Stimulated activated CD8-positive, alpha-beta memory T cell treated with anti-CD3 and anti-CD28 coated beads, Interleukin-4, amount 100 ng/mL, for 4 hours (primary cell): ENCODE measurements around the gene PLEKHG4.

Experiments used
- DNase-seq, 2 donors: peaks; one replicate each; pipeline ENCODE4 v3.0.0-alpha.2; 2020; ENCODE audit warnings: low read depth in 2 of 2, low spot score in 1 of 2

PLEKHG4 gene

DNA sequence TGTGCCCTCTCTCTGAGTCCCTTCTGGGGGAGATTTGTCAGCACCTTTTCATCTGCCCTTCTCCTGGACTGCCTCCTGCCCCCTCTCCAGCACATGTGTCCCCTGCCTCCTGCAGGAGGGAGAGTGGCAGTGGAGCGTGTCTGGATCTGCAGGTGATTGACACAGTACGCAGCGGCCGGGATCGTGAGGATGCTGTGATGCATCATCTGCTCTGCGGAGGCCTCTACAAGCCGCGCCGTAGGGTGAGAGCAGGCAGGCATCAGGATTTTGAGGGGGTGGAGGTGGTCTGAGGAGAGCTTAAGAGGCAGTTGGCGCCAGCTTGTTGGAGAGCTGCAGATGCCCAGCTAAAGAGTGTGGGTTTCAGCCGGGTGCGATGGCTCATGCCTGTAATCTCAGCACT lies 19.6 kb upstream of the PLEKHG4 start:
- no peak for DNase-seq

DNA sequence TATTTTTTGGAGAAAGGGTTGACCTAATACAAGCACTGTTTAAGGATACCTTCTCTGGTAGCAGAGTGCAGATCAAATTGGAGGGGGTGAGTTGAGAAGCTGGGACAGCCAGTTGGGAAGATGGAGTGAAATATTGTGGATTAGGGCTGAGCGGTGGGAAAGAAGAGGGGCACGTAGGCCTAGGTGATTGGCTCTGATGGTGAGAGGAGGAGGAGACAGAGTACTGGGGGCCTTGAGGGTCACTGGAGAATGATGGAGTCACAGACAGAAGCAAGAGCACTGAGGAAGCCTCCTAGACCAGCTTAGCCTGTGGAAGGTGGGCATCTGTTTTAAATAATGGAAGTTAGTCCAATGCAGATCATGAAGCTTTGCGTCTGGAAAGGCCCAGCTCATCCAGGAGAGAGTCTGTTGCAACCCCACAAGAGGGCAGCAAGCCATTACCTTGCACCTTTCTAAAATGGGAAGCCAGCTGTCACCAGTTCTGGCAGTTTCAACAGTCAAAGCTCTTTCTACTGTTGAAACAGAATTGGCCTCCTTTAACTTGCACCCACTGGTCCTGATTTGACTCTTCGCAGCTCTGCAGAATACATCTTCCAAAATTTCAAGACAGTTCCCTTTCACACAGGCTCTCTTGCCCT lies 18.8 kb upstream of the PLEKHG4 start:
- no peak for DNase-seq

- DNase-seq, result no peak
These were observed 16.1 kb upstream of the PLEKHG4 start for GRCh38 chr16:67263201-67263600.

DNA sequence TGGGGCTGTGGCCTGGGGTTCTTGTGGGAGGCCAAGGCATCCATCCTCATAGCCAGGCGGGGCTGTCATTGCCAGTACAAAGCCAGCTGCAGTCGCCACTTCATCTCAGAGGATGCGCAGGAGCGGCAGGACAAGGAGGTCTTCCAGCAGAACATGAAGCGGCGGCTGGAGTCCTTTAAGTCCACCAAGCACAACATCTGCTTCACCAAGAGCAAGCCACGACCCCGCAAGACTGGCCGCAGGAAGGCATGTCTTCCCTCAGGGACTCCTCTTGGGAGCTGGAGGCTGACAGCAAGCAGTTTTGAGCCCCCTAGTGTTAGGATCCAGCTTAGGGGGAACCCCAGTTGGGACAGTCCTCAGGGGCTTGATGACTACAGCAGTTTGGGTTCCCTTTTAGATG lies 15.1 kb upstream of the PLEKHG4 start:
- DNase-seq, result no peak

DNA sequence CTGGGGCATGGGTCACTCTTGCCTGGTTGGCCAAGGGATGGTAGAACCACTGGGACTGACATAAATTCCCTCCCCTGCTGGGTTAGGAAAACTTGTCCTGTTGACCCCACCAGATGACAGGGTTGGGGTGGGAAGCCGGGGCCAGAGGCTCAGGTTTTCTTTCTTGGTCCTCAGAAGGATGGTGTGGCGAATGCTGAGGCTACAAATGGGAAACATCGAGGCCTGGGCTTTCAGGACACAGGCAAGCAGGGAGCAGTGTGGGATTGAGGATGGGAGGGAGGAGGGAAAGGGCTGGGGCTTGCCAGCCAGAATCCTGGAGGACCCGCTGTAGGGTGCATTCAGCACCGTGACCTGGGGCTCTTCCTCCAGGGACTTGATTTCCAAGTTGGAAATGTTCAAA lies 14.5 kb upstream of the PLEKHG4 start:
- no peak for DNase-seq

DNA sequence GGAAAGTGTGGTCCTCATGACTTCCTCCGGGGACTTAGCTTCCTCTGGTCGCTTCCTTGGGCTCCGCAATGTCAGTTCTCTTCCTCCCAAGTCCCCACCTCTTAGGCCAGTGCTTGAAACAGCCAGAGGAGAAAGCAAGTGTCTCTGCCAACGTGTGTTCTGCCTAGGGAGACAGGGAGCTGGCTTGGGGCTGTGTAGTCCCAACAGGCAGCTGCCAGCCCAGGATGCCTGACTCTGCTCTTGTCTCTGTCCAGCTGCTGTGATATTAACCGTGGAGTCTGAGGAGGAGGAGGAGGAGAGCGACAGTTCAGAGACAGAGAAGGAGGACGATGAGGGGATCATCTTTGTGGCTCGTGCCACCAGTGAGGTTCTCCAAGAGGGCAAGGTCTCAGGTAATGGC lies 13.5 kb upstream of the PLEKHG4 start:
- DNase-seq, result no peak

GRCh38 chr16:67268136-67268579 lies 11.2 kb upstream of the PLEKHG4 start:
- DNase-seq, result no peak

- no peak for DNase-seq
These were observed 9.6 kb upstream of the PLEKHG4 start for GRCh38 chr16:67269766-67270165.

DNA sequence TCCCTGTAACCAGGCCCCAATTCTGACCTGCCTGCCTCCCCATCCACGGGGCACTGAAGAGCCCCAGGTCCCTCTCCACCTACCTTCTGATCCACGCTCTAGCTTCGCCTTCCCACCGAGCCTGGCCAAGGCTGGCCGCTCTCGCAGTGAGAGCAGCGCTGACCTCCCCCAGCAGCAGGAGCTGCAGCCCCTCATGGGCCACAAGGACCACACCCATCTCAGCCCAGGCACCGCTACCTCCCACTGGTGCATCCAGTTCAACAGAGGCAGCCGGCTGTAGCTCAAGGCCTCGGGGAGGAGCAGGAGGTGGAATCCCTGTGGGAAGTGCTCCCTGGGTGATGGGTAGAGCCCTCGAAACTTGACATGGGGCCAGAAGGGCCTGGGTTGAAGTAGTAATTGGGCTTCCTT lies 8.4 kb upstream of the PLEKHG4 start:
- DNase-seq, result no peak

- DNase-seq, result no peak
These were observed 7.9 kb upstream of the PLEKHG4 start for GRCh38 chr16:67271446-67271845.

- no peak for DNase-seq
These were observed 4.0 kb upstream of the PLEKHG4 start for GRCh38 chr16:67275321-67275720.

DNA sequence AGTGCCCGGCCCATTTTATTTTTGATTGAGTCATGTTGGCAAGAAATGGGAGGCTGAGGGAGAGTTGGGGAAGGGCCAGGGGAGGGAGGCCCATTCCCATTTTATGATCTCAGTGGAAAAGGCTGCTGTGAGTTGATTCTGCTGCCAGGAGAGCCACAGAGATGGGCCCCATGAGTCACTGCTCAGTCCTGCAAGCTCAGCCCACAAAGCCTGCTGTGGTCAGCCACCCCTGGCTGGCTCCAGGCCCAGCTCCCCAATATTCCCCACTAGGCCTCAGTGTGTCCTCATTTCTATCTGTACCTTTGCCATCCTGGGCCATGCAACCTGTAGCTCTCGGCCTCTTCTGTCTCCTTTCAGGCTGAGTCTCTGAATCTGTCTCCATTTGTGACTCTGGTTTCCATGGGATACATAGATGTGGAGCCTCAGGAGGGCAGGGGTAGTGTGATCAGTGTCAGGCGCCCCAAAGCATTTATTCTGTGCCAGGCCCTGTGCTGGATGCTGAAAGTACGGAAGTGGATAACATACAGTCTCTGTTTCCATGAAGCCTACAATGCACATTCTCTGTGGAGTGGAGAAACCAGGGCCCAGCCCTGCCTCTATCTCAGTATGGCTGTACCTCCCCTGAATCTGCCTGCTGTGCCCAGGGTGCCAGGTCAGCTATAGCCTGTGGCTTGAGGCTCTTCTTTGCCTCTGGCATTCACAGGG lies 1.9 kb upstream of the PLEKHG4 start:
- no peak for DNase-seq

DNA sequence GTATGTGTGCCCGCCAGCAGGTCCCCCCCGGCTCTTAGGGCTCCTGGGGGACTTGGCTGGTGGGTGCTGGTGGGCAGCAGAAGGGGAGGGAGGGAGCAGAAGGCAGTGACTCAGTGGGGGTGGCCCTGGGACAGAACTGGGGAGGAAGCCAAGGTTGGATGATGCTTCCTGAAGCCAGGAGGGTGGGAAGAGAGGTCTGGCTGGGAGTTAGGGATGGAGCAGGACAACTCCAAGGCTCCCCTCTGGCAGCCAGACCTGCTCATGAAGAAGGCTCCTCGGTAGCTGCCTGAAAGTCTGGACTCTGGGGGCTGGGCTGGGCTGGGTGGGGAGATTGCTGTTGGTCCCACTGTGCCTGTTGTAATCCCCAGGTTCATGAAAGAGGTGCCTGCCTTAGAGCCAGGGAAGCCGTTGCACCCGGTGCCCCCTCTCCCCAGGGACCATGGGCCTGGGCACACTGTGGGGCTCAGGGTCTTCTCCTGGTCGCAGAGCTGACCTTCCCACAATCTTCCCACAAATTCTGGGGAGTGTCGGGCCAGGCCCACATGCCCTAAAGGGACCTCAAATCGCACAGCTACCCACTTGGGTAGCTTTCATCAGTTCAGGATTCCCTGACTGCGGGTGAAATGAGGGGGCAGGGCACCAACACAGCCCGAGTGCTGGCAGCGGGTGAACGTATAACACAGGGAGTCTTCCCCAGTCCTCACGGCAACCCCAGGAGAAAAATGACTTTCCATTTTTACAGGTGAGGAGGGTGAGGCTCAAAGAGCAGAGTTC lies 1.1 kb upstream of the PLEKHG4 start:
- no peak for DNase-seq

- peak in 1 of 2 donors; percentile 6 for DNase-seq
These were observed 498 bp upstream of the PLEKHG4 start for GRCh38 chr16:67278773-67279295.

GRCh38 chr16:67280090-67281015 lies 1.0 kb downstream of the PLEKHG4 start:
- no peak for DNase-seq

- no peak for DNase-seq
These were observed 2.5 kb downstream of the PLEKHG4 start for GRCh38 chr16:67281536-67282446.

- no peak for DNase-seq
These were observed 3.1 kb downstream of the PLEKHG4 start for GRCh38 chr16:67282447-67282805.

GRCh38 chr16:67283039-67283825 lies 3.9 kb downstream of the PLEKHG4 start:
- DNase-seq, result no peak
